GM21737 (cell line): ENCODE measurements around the gene MTUS2.
A peak's percentile ranks its signal among the peaks of the same experiment; 100 is the strongest.

Experiments used
- ATAC-seq: cut with Tn5 transposase; IDR thresholded peaks from one replicate; pipeline ENCODE4 v1.9.1; 2021; ENCODE audit warnings: mild to moderate bottlenecking, moderate library complexity; ENCODE audit not compliant: unreplicated experiment

The MTUS2 gene

DNA sequence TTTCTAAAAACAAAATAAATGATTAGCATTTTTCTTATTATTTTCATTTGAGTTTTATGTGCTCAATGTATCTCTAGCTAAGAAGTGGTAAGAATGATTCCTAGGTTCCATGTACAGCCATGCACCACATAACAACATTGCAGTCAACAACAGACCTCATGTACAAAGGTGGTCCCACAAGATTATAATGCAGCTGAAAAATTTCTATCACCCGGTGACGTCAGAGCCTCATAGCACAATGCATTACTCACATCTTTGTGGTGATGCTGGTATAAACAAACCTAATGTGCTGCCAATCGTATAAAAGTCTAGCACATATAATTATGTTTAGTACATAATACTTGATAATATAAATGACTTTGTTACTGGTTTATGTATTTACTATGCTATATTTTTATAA lies 654.9 kb downstream of the MTUS2 start:
- ATAC-seq: no peak

GRCh38 chr13:29476046-29476445 lies 655.9 kb downstream of the MTUS2 start:
- ATAC-seq: no peak

DNA sequence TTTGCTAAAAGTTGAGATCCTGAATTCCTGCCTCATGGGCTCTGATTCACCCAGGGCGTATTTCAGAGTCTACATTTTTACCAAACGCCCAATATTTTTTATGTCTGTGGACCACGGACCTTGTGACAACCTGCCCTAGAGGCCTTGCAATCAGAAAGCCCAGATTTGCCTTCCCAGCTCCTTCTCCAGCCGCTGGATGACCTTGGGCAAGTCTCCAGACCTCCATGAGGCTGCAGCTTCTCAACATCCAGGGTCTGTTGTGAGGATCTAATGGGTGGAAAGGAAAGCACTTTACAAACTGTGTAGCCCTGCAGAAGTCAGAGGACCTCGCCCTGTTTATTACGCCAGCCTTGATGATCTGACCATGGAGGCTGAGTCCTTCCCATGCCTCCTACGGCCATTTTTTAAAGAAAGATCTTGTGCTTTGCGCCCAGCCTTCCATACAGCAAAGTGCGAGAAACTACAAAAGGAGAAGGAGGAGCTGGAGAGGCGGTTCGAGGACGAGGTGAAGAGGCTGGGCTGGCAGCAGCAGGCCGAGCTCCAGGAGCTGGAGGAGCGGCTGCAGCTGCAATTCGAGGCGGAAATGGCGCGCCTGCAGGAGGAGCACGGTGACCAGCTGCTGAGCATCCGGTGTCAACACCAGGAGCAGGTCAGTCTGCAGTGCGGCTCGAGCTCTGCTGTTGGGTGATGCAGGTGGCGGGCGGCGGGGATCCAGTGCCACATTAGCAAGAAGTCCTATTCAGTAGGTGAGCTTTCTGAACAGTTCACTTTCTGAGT lies 659.8 kb downstream of the MTUS2 start:
- ATAC-seq: no peak

GRCh38 chr13:29480893-29481525 lies 660.9 kb downstream of the MTUS2 start:
- no peak for ATAC-seq

DNA sequence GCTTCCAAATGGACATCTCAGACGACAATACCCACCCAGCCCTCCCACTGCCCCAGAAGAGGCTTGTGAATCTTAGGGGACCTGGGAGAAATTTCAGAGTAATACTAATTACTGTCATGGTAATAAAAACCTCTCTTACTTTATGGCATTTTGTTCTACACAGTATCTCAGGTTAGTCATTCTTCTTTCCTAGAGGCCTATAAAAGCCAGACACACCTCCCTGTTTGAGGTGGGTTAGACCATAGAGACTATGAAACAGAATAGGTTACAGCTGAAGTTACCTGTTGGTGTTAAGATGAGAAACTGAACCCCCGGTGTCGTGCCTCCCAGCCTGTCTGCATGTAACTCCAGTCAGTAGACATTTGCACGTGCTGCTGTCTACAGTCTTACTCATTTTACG lies 661.5 kb downstream of the MTUS2 start:
- no peak for ATAC-seq

- ATAC-seq: no peak
Observed at GRCh38 chr13:29482504-29482903, 662.4 kb downstream of the MTUS2 start.

DNA sequence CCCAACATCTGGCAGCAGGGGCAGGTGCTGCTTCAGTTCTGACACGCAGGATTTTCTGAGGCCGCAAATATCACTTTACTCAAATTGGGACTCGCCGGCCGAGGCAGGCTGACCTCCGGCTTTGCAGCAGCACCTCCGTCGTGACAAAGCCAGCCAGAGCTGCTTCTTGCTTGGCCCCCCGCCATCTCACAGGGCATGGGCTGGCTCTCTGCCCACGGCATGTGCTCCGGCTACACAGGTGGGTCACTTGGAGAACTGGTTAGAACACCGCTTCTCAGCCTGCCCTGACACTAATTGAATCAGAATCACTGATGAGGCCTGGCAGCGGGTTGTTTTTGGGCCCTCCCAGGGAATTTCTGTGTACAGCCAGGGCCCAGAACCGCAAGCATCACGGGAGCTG lies 663.1 kb downstream of the MTUS2 start:
- no peak for ATAC-seq

- ATAC-seq: no peak
Observed at GRCh38 chr13:29483623-29484022, 663.5 kb downstream of the MTUS2 start.

DNA sequence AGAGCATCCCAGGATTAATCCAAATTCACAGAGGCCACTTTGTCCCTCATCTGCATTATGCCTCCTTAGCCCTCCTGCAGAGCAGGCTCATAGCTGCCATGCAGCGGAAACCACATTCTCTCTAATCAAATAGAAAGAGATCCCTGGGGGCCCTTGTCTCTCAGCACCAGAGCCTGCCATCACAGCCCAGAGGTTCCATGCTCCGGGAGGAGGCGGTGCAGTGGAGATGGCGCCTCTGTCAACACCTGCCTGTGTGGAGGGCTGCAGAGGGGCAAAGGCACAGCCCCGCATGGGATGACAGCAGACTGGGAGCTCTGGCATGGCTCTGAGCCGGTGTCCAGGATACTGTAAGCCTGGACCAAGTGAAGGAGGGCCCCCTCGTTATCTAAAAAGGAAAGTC lies 664.1 kb downstream of the MTUS2 start:
- ATAC-seq: no peak

DNA sequence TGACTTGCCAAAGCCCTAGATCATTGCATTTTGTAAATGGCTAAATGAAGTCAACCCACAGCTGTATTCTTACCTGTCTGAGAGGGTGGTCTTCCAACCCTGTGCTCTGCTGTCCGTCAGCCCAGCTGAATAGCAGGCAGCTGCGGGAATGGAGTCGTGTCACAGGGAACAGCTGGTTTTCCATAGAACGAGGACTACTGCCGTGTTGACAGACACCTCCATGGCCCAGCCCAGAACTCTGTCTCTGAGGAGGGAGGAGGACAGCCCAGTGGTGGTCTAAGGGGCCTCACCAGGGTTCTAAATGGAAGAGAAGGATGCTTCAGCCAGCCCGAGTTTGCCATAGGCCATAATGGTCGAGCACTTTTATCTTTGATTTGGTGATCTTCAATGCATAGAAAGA lies 664.7 kb downstream of the MTUS2 start:
- no peak for ATAC-seq

DNA sequence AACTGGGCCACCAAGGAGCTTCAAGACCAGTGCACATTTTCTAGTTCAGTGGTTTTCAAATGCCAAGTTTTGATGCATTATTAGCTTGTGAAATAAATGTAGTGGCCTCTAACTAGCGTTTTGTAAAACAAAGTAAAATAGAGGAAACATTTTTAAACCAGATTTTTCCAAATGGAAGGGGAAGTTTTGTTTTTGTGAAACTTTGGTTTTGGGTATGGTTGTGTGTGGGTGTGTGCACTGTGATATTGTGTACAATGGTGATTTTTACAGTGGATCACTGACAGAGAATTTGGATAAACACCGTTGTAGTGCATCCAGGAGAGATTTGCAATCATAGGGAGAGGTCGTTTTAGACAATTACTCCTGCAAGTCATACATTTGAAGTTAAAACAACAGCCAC lies 666.4 kb downstream of the MTUS2 start:
- ATAC-seq: no peak

DNA sequence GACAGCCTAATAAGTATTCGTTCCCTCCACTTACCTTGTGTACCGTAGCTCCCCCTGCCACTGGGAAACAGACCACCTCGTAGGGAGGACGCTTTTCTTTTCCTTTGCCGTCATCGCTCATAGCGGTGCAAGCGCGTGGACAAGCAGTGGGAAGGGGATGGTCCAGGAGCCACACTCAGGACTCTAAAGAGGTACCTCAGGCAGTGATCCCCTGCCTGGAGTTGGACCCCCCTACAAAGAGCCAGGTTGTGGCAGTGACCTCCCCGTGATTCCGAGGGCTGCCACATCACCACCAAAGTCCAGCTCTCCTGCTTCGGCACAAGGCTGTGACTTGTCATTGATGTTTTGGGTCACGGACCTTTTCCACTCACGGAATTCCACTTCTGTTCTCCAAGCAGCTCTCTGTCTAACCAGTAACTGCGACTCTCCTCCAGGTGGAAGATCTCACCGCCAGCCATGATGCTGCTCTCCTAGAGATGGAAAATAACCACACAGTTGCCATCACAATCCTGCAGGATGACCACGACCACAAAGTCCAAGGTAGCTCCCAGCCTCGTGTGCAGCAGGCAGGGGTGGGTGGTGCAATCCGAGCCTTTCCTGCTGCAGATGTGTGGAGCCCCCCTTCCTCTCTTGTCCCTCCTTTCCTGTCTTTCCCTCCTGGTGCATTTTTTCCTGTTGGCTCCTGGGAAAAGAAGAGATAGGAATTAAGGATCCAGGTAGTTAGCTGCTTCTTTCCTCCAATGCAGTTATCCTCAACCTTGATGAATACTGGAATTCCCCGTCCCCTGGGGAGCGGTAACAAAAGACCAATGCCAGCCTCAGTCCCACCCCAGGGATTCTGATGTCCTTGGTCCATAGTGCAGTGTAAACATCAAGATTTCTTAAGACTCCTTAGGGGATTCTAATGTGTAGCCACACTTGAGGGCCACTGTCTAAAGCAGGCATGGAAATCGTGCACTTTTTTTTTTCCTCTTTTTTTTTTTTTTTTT lies 667.6 kb downstream of the MTUS2 start:
- ATAC-seq: no peak

GRCh38 chr13:29489650-29490560 lies 669.8 kb downstream of the MTUS2 start:
- no peak for ATAC-seq

GRCh38 chr13:29490561-29490885 lies 670.4 kb downstream of the MTUS2 start:
- no peak for ATAC-seq

DNA sequence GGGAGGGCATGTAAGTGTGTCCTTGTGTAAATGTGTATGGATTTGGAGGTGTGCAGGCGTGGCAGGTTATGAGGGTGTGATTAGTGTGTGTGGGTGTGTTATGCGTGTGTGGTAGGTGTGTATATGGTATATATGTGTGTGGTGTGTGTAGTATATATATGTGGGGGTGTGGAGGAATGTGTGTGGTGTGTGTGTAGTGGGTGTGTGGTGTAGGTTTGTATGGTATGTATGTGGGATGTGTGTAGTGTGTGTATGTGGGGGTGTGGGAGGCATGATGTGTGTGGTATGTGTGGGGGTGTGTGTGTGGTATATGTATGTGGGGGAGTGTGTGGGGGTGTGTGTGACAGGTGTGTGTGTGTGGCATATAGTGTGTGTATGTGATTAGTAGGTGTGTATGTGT lies 671.1 kb downstream of the MTUS2 start:
- no peak for ATAC-seq

- no peak for ATAC-seq
Observed at GRCh38 chr13:29493796-29494195, 673.7 kb downstream of the MTUS2 start.

DNA sequence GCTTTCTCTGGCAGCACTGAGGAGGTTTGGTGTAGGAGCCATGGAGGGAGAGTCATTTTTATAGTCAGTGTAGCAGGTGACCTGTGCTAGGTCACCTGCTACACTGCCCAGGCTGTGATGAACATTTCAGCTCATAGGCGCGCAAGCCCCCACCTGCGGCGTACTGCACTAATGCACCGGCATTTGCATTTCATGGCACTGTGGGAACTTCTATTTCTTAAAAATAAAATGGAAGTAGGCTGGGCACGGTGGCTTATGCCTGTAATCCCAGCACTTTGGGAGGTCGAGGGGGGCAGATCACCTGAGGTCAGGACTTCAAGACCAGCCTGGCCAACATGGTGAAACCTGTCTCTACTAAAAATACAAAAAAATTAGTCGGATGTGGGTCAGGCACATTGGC lies 674.4 kb downstream of the MTUS2 start:
- no peak for ATAC-seq

DNA sequence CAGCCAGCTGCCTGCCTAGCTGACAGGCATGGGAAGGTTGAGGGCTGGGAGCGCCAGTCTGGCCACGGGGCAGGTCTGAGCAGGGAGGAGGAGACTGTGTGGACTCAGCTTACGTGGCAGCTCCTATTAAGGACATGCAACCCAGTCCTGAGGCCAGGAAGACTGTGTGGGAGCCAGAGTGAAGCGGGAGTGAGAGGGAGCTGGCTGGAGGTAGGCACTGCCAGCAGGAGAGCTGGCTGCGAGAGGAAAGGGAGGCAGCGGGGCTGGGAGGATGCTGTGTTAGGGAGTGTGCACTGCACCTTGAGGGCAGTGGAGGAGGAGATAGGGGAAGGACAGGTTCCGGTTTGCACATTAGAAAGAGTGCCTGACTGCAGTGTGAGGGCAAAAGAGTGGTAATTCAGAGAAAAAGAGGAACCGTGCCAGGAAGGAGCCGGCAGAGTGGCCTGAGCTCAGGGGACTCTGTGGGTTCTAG lies 676.1 kb downstream of the MTUS2 start:
- peak; percentile 70 for ATAC-seq

- no peak for ATAC-seq
Observed at GRCh38 chr13:29497137-29497654, 677.1 kb downstream of the MTUS2 start.

GRCh38 chr13:29498426-29499040 lies 678.4 kb downstream of the MTUS2 start:
- ATAC-seq: no peak
